GM19467 (cell line): ENCODE results near the gene NNT.
"Not testable (repeated sequence)": the region's sequence is repeated elsewhere in the genome, so short reads cannot be mapped to it uniquely, and the experiment has no call there.

ENCODE experiments used
- ATAC-seq: cut with Tn5 transposase; IDR thresholded peaks from one replicate; pipeline ENCODE4 v1.9.1; 2021; ENCODE audit warnings: mild to moderate bottlenecking, moderate library complexity; ENCODE audit not compliant: unreplicated experiment

NNT gene

DNA sequence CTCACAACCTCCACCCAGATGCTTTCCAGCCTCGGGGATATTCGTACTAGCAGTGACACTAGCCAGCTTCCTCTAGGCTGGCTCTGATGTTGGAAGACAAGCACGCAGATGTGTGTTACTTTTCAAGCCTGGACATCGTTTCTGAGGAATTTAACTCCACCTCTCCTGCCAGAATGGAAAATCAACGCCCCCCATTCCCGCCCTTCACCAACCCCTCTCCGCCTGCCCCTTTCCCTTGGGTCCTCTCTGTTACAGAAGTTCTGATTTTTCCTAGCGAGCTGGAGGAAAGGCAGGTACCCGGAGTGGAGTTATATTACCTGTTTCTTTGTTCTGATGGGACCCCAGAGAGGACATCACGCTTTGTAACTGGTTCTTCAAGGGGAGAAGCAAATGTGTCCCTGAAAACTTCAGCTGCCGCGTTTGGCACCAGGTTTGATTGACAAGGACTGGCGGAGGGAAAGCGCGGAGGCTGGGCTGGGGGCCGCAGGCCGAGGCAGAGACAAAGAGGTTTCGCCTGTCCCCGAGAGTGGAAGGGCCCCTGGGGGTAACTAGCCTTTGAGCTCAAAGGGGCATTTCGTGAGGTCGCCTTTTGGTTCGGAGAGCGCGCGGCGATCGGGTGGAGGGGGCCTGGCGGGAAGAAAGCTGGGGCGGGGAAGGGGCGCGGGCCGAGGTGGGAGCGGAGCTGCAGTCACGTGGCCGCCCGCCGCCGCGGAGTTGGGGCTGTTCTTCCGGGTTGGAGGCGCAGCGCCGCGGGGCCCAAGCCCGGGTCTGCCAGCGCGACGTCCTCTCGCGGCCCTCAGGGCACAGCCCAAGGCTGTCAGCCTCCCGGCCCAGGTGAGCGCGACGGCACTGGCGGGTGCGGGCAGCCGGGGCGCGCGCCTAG lies at the start of gene NNT:
Gene NNT (plus strand): TSS at position 720 of the 883 bp plus-strand sequence. CDS start 6,016 bp downstream, outside the sequence.
- peak; percentile 72 for ATAC-seq

DNA sequence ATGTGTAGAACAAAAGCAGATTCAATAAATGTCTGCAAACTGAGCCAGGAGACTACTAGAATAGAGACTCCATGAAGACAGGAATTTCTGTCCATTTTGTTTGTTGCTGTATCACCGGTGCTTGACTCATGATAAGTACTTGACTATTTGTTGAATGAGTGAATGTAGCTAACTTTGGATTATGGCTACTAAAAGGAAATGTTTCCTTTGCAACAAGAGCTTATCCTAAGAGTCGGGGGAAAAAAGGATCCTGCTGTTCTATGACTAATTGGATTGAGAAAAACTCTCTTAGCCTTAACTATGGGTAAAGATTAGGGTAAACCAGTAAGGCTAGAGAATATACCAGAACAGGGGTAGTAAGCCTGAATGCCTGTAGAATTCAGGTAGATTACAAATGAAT lies 49.6 kb upstream of the NNT start:
- ATAC-seq = no peak

DNA sequence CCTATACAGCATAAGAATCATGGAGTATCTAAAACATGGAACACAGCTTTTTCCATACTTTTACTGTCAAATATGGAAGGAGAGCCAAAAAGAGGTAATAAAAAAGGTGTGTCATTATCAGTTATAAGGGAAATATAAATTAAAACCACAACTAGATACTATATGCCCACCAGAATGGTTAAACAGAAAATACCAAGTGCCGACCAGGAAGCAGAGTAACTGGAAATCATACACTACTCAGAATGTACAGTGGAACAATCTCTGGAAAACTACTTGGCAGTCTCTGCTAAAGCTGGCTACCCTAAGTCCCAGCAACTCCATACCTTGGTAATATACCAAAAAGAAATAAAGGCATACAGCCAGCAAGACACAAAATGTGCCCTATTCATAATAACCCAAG lies 48.5 kb upstream of the NNT start:
- no peak for ATAC-seq

DNA sequence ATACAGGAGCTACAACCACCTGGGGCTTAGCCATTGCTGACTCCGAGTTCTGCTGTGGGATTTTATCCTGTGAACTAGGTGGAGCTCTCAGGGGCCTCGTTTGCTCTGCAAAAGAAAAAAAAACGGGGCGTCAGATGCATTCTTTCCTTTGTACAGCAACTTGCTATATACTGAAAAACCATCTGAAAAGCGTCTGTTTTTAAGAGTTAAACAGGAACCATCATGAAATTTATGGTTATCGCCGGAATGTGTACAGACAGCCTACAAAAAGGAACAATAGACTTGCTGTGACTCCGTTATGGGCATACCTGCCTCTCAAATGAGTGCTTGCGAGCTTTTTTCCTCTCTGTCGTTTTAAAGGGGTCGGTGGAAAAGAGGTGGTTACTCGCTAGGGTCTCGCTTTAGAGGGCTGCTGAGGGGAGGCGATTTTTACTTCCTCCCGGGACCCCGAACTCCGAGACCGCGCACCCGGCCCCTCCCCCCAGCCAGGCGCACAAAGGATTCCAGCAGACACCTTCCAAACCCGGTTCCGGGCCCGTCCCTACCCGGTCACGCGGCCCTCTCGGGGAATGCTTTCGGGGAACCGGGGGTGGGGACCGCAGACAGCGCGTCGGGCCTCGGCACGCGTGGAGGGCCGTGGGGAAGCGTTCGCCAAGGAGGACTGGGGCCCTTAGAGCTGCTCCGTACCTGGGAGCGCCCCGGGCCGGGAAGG lies 46.9 kb upstream of the NNT start:
- ATAC-seq = peak; percentile 11

DNA sequence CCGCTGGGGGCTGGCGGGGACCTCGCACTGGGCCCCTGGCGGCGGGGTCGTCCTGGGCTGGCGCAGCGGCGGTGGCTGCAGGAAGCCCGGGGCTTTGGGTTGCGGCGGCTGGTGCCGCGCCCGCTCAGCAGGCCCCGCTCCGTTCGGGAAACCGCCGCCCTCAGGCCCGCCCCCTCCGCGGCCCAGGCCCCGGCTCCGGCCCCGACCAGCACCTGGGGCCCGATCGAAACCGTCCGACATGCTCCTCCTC lies 46.4 kb upstream of the NNT start:
- peak; percentile 96 for ATAC-seq

DNA sequence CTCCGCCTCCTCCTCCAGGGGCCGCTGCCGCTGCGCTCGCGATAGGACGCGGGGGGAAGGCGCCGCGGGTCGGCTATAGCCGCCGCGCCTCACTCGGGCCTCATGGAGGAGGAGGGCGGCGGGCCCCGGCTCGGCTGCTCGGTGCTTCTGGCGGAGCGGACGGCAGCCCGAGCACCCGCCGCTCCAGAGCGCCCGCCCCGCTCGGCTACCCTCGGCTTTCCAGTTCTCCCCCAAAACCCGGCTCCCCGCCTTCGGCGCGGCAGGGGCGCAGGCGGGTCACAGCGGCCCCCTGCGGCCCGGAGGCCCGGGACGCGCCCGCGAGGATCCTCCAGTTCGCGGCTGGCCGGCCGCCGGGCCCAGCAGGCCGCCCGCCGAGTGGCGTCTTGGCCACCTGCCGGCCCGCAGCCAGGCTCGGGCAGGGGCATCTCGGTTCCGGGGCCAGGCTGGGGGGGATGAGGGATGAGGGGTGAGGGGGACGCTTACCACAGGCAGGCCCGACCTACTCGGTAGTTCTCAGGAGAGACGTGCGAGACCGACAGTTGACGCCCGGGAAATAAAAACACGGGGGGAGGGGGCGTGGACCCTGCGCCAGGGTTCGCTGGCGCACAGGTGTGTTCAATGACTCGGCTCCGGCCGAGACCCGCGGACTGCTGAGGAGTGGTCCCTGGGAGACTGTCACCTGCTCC lies 46.0 kb upstream of the NNT start, which contains the start of gene PAIP1:
Gene PAIP1 (minus strand): TSS at position 221 of the 686 bp plus-strand sequence. CDS start 231 bp downstream, outside the sequence.
- ATAC-seq = peak; percentile 77

DNA sequence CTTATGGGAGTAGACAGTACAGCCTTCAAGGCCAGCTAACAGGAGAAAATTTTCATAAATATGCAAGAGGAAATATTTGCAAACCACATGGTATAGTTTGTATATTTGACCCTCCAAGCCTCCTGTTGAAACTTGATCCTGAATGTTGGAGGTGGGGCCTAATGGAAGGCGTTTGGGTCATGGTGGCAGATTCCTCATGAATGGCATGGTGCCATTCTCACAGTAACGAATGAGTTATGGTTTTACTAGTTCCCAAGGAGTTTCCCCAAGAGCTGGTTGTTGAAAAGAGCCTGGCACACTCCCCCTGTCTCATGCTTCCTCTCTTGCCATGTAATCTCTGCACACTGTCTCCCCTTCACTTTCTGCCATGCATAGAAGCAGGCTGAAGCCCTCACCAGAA lies 42.9 kb upstream of the NNT start:
- no peak for ATAC-seq

DNA sequence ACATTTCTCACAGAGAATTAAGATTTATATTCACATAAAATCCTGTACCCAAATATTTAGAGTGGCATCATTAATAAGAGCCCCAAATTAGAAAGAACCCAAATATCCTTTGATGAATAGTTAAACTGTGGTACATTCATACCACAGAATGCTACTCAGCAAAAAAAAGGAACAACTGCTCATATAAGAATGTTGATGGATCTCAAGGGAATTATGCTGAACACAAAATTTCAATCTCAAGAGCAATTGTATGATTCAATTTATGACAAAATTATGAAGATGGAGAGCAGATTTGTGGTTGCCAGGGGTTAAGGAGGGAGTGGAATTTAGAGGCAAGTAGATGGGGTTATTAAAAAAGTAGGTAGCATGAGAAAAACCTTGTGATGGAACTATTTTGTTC lies 41.6 kb upstream of the NNT start:
- no peak for ATAC-seq

DNA sequence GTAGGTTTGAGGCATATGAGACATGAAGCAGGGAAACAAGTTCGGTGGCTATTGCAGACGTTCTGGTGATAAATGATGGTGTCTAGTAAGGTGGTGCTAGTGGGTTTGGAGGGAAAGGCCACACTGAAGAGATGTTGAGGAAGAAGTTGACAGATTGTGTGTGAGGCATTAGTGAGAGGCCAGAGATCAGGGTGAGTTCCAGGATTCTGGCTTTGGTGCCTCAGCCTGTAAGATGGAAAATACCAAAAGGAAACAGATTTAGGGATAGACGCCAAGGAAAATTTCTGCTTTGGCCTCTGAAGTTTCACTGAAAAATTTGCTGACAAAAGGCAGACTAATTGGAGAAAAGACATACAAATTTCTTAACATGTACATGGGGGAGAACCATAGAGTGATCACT lies 39.7 kb upstream of the NNT start:
- ATAC-seq = no peak

DNA sequence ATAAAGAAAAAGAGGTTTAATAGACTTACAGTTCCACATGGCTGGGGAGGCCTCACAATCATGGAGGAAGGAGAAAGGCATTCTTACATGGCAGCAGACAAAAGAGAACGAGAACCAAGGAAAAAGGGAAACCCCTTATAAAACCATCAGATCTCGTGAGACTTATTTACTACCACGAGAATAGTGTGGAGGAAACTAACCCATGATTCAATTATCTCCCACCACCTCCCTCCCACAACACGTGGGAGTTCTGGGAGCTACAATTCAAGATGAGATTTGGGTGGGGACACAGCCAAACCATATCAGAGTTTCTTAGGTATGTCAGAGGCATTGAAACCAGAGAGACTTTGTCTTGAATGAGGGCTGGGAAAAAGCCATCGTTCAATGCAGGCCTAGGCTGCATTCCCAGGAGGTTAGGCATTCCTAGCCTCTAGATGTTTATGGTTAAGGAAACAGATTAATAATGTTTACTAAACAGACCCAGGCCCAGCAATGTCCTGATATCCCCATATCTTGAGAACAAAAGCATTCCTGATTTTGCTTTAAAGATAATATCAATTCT lies 38.6 kb upstream of the NNT start:
- ATAC-seq = no peak

DNA sequence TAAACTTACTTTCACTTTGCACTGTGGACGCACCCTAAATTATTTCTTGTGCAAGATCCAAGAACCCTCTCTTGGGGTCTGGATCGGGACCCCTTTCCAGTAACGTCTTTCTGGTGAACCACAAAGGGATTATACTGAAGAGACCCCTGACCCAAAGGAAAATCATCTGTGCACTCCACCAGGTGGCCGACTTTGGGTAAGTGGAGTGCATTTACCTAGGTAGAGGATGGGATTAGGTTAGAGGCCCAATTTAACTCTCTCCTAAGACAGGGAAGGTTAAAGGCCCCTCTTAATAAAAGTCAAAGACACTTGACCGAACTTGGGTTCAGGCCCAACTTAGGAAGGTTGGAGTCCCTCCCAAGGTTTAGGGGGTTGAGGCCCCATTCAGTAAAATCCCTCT lies 37.9 kb upstream of the NNT start:
- no peak for ATAC-seq

DNA sequence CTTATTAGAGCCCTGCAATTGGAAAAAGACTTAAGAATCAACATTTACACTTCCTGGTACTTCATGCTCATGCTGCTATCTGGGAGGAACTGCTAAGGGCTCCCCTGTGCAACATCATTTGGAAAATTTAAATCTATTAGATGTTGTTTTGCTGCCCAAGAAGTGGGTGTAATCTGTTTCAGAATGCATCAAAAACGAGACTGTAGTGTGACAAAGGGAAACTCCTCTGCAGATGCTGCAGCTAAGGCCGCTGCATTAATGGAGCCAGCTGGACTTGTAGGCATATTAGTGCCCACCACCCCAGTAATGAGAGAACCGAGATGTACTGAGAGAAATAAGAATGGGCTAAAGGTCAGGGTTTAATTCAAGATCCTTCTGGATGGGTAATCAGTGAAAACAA lies 35.0 kb upstream of the NNT start:
- ATAC-seq = no peak

DNA sequence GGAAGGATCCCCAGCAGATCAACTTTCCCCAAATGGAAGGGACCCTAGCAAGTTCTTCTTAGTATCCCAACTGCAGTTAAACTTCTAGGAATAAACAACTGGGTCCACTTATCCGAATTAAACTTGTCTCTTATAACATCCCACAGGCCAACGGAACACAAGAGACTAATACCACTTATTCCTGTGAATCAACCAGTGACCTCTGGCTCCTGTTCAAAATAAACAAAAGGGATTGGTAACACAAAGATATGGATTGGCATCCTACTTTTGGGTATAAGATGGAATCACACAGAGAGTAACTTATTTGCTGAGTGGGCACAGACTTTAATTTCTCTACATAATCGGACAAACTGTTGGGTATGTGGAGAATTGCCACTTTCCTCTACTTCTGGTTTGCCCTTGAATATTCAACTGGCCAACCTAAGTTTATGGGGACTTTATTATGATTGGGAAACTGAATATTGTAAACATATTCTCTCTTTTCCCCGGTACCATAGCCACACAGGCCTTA lies 33.7 kb upstream of the NNT start:
- no peak for ATAC-seq

DNA sequence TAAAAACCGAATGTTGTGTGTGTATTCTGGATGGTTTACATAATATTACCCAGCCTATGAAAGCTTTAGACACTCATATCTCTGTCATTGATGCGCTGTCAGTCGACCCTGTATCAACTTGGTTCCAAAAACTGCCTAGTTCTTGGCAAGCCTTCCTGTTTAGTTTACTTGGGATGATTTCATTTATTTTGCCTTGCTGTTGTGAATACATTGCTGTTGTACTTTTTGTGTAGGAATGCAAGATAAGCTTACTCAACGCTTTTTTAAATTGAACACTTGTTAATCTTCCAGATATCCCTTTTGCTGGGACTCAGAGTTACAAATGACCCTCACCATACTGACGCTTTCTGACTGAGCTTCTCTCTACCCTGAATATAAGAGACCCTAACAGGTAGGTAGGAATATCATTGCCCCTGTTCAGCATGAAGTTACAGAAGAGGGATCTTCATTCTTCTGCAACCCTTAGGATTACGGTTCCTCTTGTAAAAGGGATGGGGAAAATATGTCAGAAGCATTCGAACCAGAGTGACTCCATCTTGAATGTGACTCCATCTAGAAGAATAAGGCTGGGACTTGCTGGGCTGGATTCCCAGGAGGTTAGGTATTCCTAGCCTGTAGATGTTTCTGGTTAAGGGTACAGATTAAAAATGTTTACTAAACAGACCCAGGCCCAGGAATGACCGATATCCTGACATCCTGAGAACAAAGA lies 32.4 kb upstream of the NNT start:
- no peak for ATAC-seq

DNA sequence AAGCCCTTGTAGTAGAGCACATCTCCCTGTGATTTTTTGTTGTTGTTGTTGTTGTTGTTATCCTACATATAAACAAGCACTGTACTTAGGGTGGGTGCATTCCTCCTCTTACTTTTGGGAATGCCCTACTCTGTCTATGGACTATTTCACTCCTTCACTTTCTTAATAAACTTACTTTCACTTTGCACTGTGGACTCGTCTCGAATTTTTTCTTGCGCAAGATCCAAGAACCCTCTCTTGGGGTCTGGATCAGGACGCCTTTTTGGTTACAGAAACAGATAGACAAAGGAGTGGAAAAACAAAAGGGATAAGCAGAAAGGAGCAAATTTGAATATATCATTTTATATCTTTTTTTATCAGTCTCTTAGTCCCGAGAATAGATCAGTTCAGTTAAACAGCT lies 31.7 kb upstream of the NNT start:
- ATAC-seq = no peak

DNA sequence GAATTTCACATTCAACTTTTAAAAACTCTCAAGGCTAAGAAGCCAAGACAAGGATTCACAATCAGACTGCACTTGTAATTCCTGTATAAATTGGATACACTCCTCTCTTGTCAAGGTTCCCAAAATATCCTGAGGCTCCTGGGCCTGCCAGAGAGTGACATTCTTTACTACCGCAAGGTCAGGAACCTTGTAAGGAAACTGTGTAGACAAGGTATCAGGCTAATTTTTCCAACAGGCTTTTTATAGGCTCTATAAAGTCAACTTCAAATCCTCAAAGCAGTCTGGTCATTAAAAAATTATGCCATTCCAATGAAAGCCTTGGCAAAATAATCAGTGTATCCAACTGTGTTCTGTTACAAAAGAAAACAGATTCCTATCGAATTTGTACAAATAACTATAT lies 30.6 kb upstream of the NNT start:
- ATAC-seq = no peak

DNA sequence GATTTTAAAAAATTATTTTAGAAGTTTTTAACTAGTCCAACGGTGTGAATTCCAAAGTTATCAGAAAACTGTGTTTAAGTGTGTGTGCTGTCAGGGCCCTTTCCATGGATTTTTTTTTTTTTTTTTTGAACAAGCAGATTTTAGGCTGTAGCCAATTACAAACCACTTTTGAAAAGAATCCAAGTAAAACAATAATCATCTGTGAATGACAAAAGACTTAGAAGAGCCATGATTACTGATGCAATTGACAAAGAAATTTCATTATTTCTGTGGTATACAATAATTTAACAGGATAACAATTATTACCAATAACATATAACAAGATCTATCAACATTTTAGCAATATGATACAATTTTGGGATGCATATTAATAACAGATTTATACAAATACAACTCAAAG lies 29.9 kb upstream of the NNT start:
- no peak for ATAC-seq

DNA sequence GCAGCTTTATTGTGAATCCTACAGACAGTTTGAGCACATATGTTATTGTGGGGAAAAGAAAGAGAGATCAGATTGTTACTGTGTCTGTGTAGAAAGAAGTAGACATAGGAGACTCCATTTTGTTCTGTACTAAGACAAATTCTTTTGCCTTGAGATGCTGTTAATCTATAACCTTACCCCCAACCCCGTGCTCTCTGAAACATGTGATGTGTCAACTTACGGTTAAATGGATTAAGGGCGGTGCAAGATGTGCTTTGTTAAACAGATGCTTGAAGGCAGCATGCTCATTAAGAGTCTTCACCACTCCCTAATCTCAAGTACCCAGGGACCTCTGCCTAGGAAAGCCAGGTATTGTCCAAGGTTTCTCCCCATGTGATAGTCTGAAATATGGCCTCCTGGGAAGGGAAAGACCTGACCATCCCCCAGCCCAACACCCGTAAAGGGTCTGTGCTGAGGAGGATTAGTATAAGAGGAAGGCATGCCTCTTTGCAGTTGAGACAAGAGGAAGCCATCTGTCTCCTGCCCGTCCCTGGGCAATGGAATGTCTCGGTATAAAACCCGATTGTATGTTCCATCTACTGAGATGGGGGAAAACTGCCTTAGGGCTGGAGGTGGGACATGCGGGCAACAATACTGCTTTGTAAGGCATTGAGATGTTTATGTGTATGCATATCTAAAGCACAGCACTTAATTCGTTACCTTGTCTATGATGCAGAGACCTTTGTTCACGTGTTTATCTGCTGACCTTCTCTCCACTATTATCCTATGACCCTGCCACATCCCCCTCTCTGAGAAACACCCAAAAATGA lies 22.4 kb upstream of the NNT start:
- not testable (repeated sequence) for ATAC-seq

DNA sequence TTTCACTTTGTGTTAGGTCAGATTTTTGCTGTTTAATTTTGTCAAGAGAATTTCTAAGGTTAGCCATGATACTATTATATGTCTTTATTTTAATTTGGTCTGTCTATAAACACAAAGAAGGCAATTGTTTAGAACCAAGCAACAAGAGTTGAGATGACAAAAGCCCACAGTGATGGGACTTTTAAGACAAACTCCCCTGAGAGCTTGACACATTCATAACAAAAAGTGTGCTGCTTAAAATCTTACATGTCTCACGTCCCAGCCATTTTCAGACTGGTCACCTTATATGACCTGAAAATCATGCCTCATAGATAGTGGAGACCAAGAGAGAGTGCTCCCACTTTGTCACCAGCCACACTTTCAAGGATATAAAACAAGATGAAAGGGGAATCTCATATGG lies 21.6 kb upstream of the NNT start:
- no peak for ATAC-seq
